Endothelial cell of umbilical vein (primary cell): ENCODE measurements around the gene BRICD5.

Experiments
- GATA2 ChIP-seq: IDR thresholded peaks from 2 replicates; pipeline ENCODE4 v1.7.0; 2011; ENCODE audit warnings: low read depth, mild to moderate bottlenecking, moderate library complexity, mixed read lengths, low read length; ENCODE audit not compliant: insufficient read length, insufficient read depth
- TF ChIP-seq, protein P1 (sequence below), 2 donors: IDR thresholded peaks; 1 replicate in 1 of 2; 2 replicates in 1 of 2; pipeline ENCODE4 v1.5.1; 2011; ENCODE audit warnings: low read length in 2 of 2, mild to moderate bottlenecking in 2 of 2, moderate library complexity in 2 of 2, control low read depth in 1 of 2, inconsistent platforms in 1 of 2, low read depth in 1 of 2; ENCODE audit not compliant: insufficient read depth in 1 of 2; ENCODE audit errors: extremely low read depth in 1 of 2

DNA sequence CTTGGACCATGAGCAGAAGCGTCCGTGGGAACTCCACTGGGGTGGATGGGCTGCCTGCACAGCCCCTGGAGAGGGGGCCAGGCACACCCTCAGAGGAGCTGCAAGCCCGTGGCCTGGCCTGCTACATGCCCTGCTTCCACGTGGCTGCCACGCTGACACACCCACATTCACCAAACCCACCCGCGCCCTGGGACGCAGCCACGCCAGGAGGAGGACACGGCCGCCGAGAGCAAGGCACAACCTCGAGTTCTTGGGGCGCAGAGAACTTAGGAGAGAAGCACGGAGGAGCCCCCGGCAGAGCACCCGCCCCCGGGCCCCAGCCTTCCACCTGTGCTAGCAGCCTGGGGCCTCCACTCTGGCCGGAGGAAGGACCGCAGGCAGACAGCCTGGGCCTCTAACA lies 33.1 kb downstream of the BRICD5 start:
- TF ChIP-seq, protein P1, sequence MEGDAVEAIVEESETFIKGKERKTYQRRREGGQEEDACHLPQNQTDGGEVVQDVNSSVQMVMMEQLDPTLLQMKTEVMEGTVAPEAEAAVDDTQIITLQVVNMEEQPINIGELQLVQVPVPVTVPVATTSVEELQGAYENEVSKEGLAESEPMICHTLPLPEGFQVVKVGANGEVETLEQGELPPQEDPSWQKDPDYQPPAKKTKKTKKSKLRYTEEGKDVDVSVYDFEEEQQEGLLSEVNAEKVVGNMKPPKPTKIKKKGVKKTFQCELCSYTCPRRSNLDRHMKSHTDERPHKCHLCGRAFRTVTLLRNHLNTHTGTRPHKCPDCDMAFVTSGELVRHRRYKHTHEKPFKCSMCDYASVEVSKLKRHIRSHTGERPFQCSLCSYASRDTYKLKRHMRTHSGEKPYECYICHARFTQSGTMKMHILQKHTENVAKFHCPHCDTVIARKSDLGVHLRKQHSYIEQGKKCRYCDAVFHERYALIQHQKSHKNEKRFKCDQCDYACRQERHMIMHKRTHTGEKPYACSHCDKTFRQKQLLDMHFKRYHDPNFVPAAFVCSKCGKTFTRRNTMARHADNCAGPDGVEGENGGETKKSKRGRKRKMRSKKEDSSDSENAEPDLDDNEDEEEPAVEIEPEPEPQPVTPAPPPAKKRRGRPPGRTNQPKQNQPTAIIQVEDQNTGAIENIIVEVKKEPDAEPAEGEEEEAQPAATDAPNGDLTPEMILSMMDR (IDR thresholded peaks at IDR 0.05; ENCODE audit: extremely low read depth in 1 of 2, insufficient read depth in 1 of 2, low read depth in 1 of 2, low read length in 2 of 2) = no peak
- TF ChIP-seq GATA2 = no peak
